ENCODE measurements around the gene OPHN1.

- no peak for TF ChIP-seq POLR2A (IDR thresholded peaks at IDR 0.05)
- no peak for TF ChIP-seq CTCF (IDR thresholded peaks at IDR 0.05)
These were observed 178.3 kb downstream of the OPHN1 start for GRCh38 chrX:68254738-68255645.
